Hepatocyte (in vitro differentiated cells): ENCODE results near the gene PEDS1. TPM values are rescaled to one million over a fixed set of nuclear protein-coding genes. Genes with fewer than 3 reads are reported as not detected.

Experiments used
- DNase-seq: peaks from one replicate; pipeline ENCODE4 v3.0.0-alpha.2; 2016; ENCODE audit warnings: low spot score
- H2AFZ ChIP-seq: fragments of 200-600 bp; sonication (generic); 2 replicates; pipeline ENCODE4 v1.6.0; 2016; ENCODE audit warnings: antibody characterized with exemption, mild to moderate bottlenecking
- H3K27ac ChIP-seq: fragments of 200-600 bp; sonication (generic); 2 replicates; pipeline ENCODE4 v1.5.1; 2016; ENCODE audit warnings: mild to moderate bottlenecking
- H3K27me3 ChIP-seq: fragments of 200-600 bp; sonication (generic); 2 replicates; pipeline ENCODE4 v1.6.1; 2016
- H3K36me3 ChIP-seq: fragments of 200-600 bp; sonication (generic); replicated peaks from 2 replicates; pipeline ENCODE4 v1.5.1; 2016; ENCODE audit warnings: low read depth; ENCODE audit not compliant: insufficient read depth
- H3K4me1 ChIP-seq: fragments of 200-600 bp; sonication (generic); 2 replicates; pipeline ENCODE4 v1.5.1; 2016; ENCODE audit warnings: mild to moderate bottlenecking, moderate library complexity; ENCODE audit not compliant: insufficient read depth
- H3K4me2 ChIP-seq: fragments of 200-600 bp; sonication (generic); 2 replicates; pipeline ENCODE4 v1.6.0; 2016
- H3K4me3 ChIP-seq: fragments of 200-600 bp; sonication (generic); 2 replicates; pipeline ENCODE4 v1.5.1; 2016; ENCODE audit warnings: mild to moderate bottlenecking
- H3K79me2 ChIP-seq: fragments of 200-600 bp; sonication (generic); 2 replicates; pipeline ENCODE4 v1.6.0; 2017; ENCODE audit warnings: mild to moderate bottlenecking
- H3K9me2 ChIP-seq: fragments of 200-600 bp; sonication (generic); replicated peaks from 2 replicates; pipeline ENCODE4 v1.6.0; 2017; ENCODE audit warnings: mild to moderate bottlenecking; ENCODE audit not compliant: insufficient read depth
- H3K9me3 ChIP-seq: fragments of 200-600 bp; sonication (generic); 2 replicates; pipeline ENCODE4 v1.5.1; 2016; ENCODE audit warnings: low read depth, mild to moderate bottlenecking
- H4K20me1 ChIP-seq: fragments of 200-600 bp; sonication (generic); 2 replicates; pipeline ENCODE4 v1.6.0; 2016; ENCODE audit warnings: mild to moderate bottlenecking; ENCODE audit not compliant: insufficient read depth, poor library complexity, severe bottlenecking
- CTCF ChIP-seq: fragments of 200-600 bp; sonication (generic); IDR thresholded peaks from 2 replicates; pipeline ENCODE4 v1.5.1; 2016; ENCODE audit warnings: antibody characterized with exemption, mild to moderate bottlenecking; ENCODE audit not compliant: poor library complexity
- EZH2 ChIP-seq: fragments of 200-600 bp; sonication (generic); IDR thresholded peaks from 2 replicates; pipeline ENCODE4 v1.6.1; 2016; ENCODE audit warnings: antibody characterized with exemption, mild to moderate bottlenecking, borderline replicate concordance
- EZH2phosphoT487 ChIP-seq: fragments of 200-600 bp; sonication (generic); IDR thresholded peaks from one replicate; pipeline ENCODE4 v1.6.1; 2018; ENCODE audit warnings: antibody characterized with exemption, mild to moderate bottlenecking, low read depth, moderate library complexity; ENCODE audit not compliant: unreplicated experiment, severe bottlenecking
- WGBS: methylation state at CpG from one replicate; pipeline ENCODE4 v1.1.6; 2016; ENCODE audit warnings: low lambda C conversion rate; ENCODE audit errors: missing lambda C conversion rate; 5-methylcytosine and 5-hydroxymethylcytosine counted together
- polyA plus RNA-seq: library from polyadenylated mRNA; unstranded; fragments of >200 nt; fragmentation: Nextera tagmentation; extraction: Ambion mirVana; gene quantifications from 2 replicates; pipeline ENCODE4 v1.2.1, GENCODE V29; 2016
- total RNA-seq: library from RNA; depleted of rRNA; stranded (reverse); fragments of >200 nt; gene quantifications from 2 replicates; pipeline ENCODE4 v1.2.3, GENCODE V29; 2014

The PEDS1 gene
- total and polyA plus RNA-seq, 2 experiments from 2014 or later, result 24.5 to 46.2 TPM

- Histone ChIP-seq H3K36me3 (no peaks in the 10 kb centered on the region), H3K27ac (peak overlapping the region; percentile 95), H3K4me3 (no peak overlapping the region), H2AFZ (no peak overlapping the region), H3K27me3 (no peaks in the 10 kb centered on the region), H3K9me2 (no peaks in the 10 kb centered on the region), H3K4me1 (peaks cover 56% of the 10 kb centered on the region), H4K20me1 (peaks cover 57% of the 10 kb centered on the region), H3K9me3 (no peaks in the 10 kb centered on the region), H3K79me2 (peaks cover 79% of the 10 kb centered on the region), H3K4me2 (peak overlapping the region; percentile 85)
- whole genome bisulfite sequencing, result 51% methylated on average over 10 of the region's 10 CpGs
- TF ChIP-seq EZH2phosphoT487, result no peak
- no peak for TF ChIP-seq EZH2
- no peak for TF ChIP-seq CTCF
- DNase-seq, result peak; percentile 68
These were observed 42.2 kb downstream of the PEDS1 start for GRCh38 chr20:50111120-50111828.

GRCh38 chr20:50110141-50111047, 43.1 kb downstream of the PEDS1 start:
- Histone ChIP-seq H3K27me3 (no peaks in the 10 kb centered on the region), H3K27ac (peak overlapping the region; percentile 95), H3K4me3 (no peak overlapping the region), H3K9me2 (no peaks in the 10 kb centered on the region), H4K20me1 (peaks cover 66% of the 10 kb centered on the region), H3K4me1 (peaks cover 56% of the 10 kb centered on the region), H2AFZ (no peak overlapping the region), H3K9me3 (no peaks in the 10 kb centered on the region), H3K79me2 (peaks cover 88% of the 10 kb centered on the region), H3K4me2 (peak overlapping the region; percentile 85), H3K36me3 (no peaks in the 10 kb centered on the region)
- no peak for TF ChIP-seq CTCF
- TF ChIP-seq EZH2, result no peak
- no peak for TF ChIP-seq EZH2phosphoT487
- peak; percentile 68 for DNase-seq
- 43% methylated on average over 4 of the region's 4 CpGs for WGBS

GRCh38 chr20:50108556-50109235, 44.8 kb downstream of the PEDS1 start:
- TF ChIP-seq CTCF, result no peak
- Histone ChIP-seq H3K36me3 (no peaks in the 10 kb centered on the region), H3K79me2 (peaks cover 96% of the 10 kb centered on the region), H3K4me1 (peaks cover 48% of the 10 kb centered on the region), H3K4me2 (peak overlapping the region; percentile 23), H3K27me3 (no peaks in the 10 kb centered on the region), H3K4me3 (no peak overlapping the region), H4K20me1 (peaks cover 75% of the 10 kb centered on the region), H3K9me2 (no peaks in the 10 kb centered on the region), H2AFZ (no peak overlapping the region), H3K27ac (peak overlapping the region; percentile 56), H3K9me3 (no peaks in the 10 kb centered on the region)
- WGBS, result 79% methylated on average over 4 of the region's 4 CpGs
- no peak for DNase-seq
